WTC11 (cell line): ENCODE data around the gene SMAP1. TPM values are rescaled to one million over a fixed set of nuclear protein-coding genes. Genes with fewer than 3 reads are reported as not detected.

Source experiments
- ATAC-seq: fragments of 200-7000 bp; cut with Tn5 transposase; 2 replicates; pipeline ENCODE4 v1.10.0; 2021; ENCODE audit warnings: mild to moderate bottlenecking, moderate library complexity
- CTCF ChIA-PET: fragments of 300-600 bp; sonication (Branson Sonifier 250); formaldehyde crosslinking; loops from one replicate; lab custom pipeline; 2021; ENCODE audit warnings: antibody characterized with exemption; lab: Charles Lee
- POLR2A ChIA-PET: fragments of 350-600 bp; sonication (Branson Sonifier 250); formaldehyde crosslinking; loops from one replicate; lab custom pipeline; 2021; ENCODE audit warnings: antibody characterized with exemption; lab: Charles Lee
- DNase-seq: peaks from one replicate; pipeline ENCODE4 v3.0.0; 2021; ENCODE audit warnings: low spot score
- H3K27ac Mint-ChIP-seq: 2 replicates; pipeline ENCODE4 v1.8.0; 2021; ENCODE audit warnings: mixed read lengths
- H3K27me3 Mint-ChIP-seq: 2 replicates; pipeline ENCODE4 v1.8.0; 2021; ENCODE audit warnings: low read depth, mild to moderate bottlenecking, moderate library complexity, mixed read lengths
- H3K36me3 Mint-ChIP-seq: 2 replicates; pipeline ENCODE4 v1.8.0; 2021; ENCODE audit warnings: mixed read lengths
- H3K4me1 Mint-ChIP-seq: 2 replicates; pipeline ENCODE4 v1.8.0; 2022; ENCODE audit warnings: mixed read lengths
- H3K4me3 Mint-ChIP-seq: 2 replicates; pipeline ENCODE4 v1.8.0; 2021; ENCODE audit warnings: mild to moderate bottlenecking, moderate library complexity, mixed read lengths
- H3K9me3 Mint-ChIP-seq: 2 replicates; pipeline ENCODE4 v1.8.0; 2021; ENCODE audit warnings: mixed read lengths
- AFF4 ChIP-seq: sonication (generic); formaldehyde crosslinking; IDR thresholded peaks from 2 replicates; pipeline ENCODE4 v1.8.1; 2023; ENCODE audit warnings: mild to moderate bottlenecking, missing genetic modification reagents, borderline replicate concordance
- ARID4B ChIP-seq: sonication (generic); formaldehyde crosslinking; IDR thresholded peaks from 2 replicates; pipeline ENCODE4 v1.8.0; 2023; ENCODE audit warnings: missing genetic modification reagents, mild to moderate bottlenecking, borderline replicate concordance
- E2F5 ChIP-seq: sonication (generic); formaldehyde crosslinking; IDR thresholded peaks from 2 replicates; pipeline ENCODE4 v1.8.1; 2022; ENCODE audit warnings: mild to moderate bottlenecking, moderate library complexity, missing genetic modification reagents
- EMX1 ChIP-seq: fragments of 250-450 bp; sonication (Bioruptor Pico); IDR thresholded peaks from 2 replicates; pipeline ENCODE4 v1.8.0; 2021; ENCODE audit warnings: mild to moderate bottlenecking
- GRHL2 ChIP-seq: fragments of 250-450 bp; sonication (Bioruptor Pico); IDR thresholded peaks from 2 replicates; pipeline ENCODE4 v1.8.0; 2022; ENCODE audit warnings: mild to moderate bottlenecking, moderate library complexity; ENCODE audit not compliant: insufficient replicate concordance, severe bottlenecking
- OVOL2 ChIP-seq: fragments of 250-450 bp; sonication (Bioruptor Pico); IDR thresholded peaks from 2 replicates; pipeline ENCODE4 v1.9.0; 2021; ENCODE audit warnings: mild to moderate bottlenecking, borderline replicate concordance
- SMAD4 ChIP-seq: sonication (generic); formaldehyde crosslinking; IDR thresholded peaks from 2 replicates; pipeline ENCODE4 v1.8.0; 2022; ENCODE audit warnings: mild to moderate bottlenecking, missing genetic modification reagents
- TEAD1 ChIP-seq: sonication (generic); formaldehyde crosslinking; IDR thresholded peaks from 2 replicates; pipeline ENCODE4 v1.8.0; 2022; ENCODE audit warnings: mild to moderate bottlenecking, missing genetic modification reagents
- ZNF317 ChIP-seq: sonication (generic); formaldehyde crosslinking; IDR thresholded peaks from 2 replicates; pipeline ENCODE4 v1.8.1; 2023; ENCODE audit warnings: low read depth, mild to moderate bottlenecking, moderate library complexity, missing genetic modification reagents, borderline replicate concordance
- ZNF532 ChIP-seq: fragments of 250-450 bp; sonication (Bioruptor Pico); IDR thresholded peaks from 2 replicates; pipeline ENCODE4 v1.9.0; 2021; ENCODE audit warnings: mild to moderate bottlenecking, borderline replicate concordance
- total RNA-seq: library from RNA; stranded (reverse); gene quantifications from 3 replicates; pipeline ENCODE4 v1.2.3, GENCODE V29; 2021

The SMAP1 gene
- total RNA-seq, 1 experiment from 2014 or later = 29.0 TPM

- H3K36me3 Mint-ChIP-seq = peaks cover 14% of the 10 kb centered on the region
- H3K27me3 Mint-ChIP-seq = no peaks in the 10 kb centered on the region
- no peak overlapping the region for H3K4me3 Mint-ChIP-seq
- TF ChIP-seq ZNF532 (CRISPR knock-in tag) = no peak
- no peak for TF ChIP-seq TEAD1 (CRISPR knock-in tag)
- TF ChIP-seq EMX1 (CRISPR knock-in tag) = no peak
- TF ChIP-seq, all 79 proteins: peak for 0
- ATAC-seq (no peak), DNase-seq (no peak)
- ChIA-PET POLR2A (no interaction called here), CTCF (interaction anchor here (1.1 to 2.3 kb wide), 3 partner anchors 113 to 322 kb away, joined by 3 to 11 read pairs (median 5); partner anchors contain the start of gene B3GAT2)
- Mint-ChIP-seq H3K4me1 (peaks cover 9% of the 10 kb centered on the region), H3K27ac (no peak overlapping the region), H3K9me3 (peaks cover 10% of the 10 kb centered on the region)
Observed at GRCh38 chr6:70842541-70842940, 174.9 kb downstream of the SMAP1 start.

- Mint-ChIP-seq H3K36me3 (peaks cover 21% of the 10 kb centered on the region), H3K27me3 (peaks cover under 1% of the 10 kb centered on the region; the same call in 1 of the 2 replicates), H3K4me3 (no peak overlapping the region), H3K4me1 (peaks cover 11% of the 10 kb centered on the region), H3K27ac (no peak overlapping the region), H3K9me3 (peaks cover 18% of the 10 kb centered on the region)
- TF ChIP-seq TEAD1 (CRISPR knock-in tag) (no peak), AFF4 (CRISPR knock-in tag) (no peak), ARID4B (CRISPR knock-in tag) (no peak), ZNF317 (CRISPR knock-in tag) (no peak), SMAD4 (CRISPR knock-in tag) (no peak), GRHL2 (CRISPR knock-in tag) (no peak), OVOL2 (CRISPR knock-in tag) (no peak), E2F5 (CRISPR knock-in tag) (no peak)
- DNase-seq = no peak
- CTCF ChIA-PET = interaction anchor here (0.6 to 2.3 kb wide), 8 partner anchors 9 to 157 kb away, joined by 3 to 11 read pairs (median 4); partner anchors contain the start of gene B3GAT2
- ATAC-seq = peak; percentile 59
- POLR2A ChIA-PET = no interaction called here
Observed at GRCh38 chr6:70843328-70843918, 175.7 kb downstream of the SMAP1 start.
